Keratinocyte (primary cell): ENCODE measurements around the gene COLGALT1. TPM values are rescaled to one million over a fixed set of nuclear protein-coding genes. Genes with fewer than 3 reads are reported as not detected.
"Not testable (repeated sequence)": the region's sequence is repeated elsewhere in the genome, so short reads cannot be mapped to it uniquely, and the experiment has no call there.

Experiments
- DNase-seq: peaks from one replicate; pipeline ENCODE4 v3.0.0-alpha.2; 2011; ENCODE audit warnings: low read depth, missing footprints, low spot score
- FAIRE-seq: peaks from 2 replicates; lab custom pipeline; 2011; peaks lifted over from hg19 to GRCh38; lab: Jason Lieb, UNC
- H2AFZ ChIP-seq: 2 replicates; pipeline ENCODE4 v1.6.0; 2012; ENCODE audit warnings: low read length, control low read depth, inconsistent platforms; ENCODE audit not compliant: control insufficient read depth
- H3K27ac ChIP-seq: 2 replicates; pipeline ENCODE4 v1.5.1; 2011; ENCODE audit warnings: low read length; ENCODE audit not compliant: control insufficient read depth, insufficient read depth
- H3K27me3 ChIP-seq: 3 replicates; pipeline ENCODE4 v1.6.0; 2011; ENCODE audit warnings: low read length; ENCODE audit not compliant: control insufficient read depth, insufficient read depth; ENCODE audit errors: extremely low read depth
- H3K36me3 ChIP-seq, 2 experiments: 2 replicates in 1 of 2; 3 replicates in 1 of 2; pipeline ENCODE4 v1.5.1; 2011; ENCODE audit warnings: low read length in 2 of 2, mild to moderate bottlenecking in 1 of 2; ENCODE audit not compliant: control insufficient read depth in 2 of 2, insufficient read depth in 2 of 2; ENCODE audit errors: extremely low read depth in 1 of 2
- H3K4me1 ChIP-seq: 3 replicates; pipeline ENCODE4 v1.5.1; 2011; ENCODE audit warnings: low read length; ENCODE audit not compliant: control insufficient read depth, insufficient read depth; ENCODE audit errors: extremely low read depth
- H3K4me2 ChIP-seq: 3 replicates; pipeline ENCODE4 v1.6.0; 2011; ENCODE audit warnings: low read depth, low read length; ENCODE audit not compliant: control insufficient read depth, insufficient read depth; ENCODE audit errors: extremely low read depth
- H3K4me3 ChIP-seq, 3 experiments: fragments of 200-600 bp in 1 of 3; sonication (generic) in 1 of 3; 2 replicates in 2 of 3; 3 replicates in 1 of 3; pipeline ENCODE4 v1.5.1; 2011 to 2016; ENCODE audit warnings: low read length in 3 of 3, mild to moderate bottlenecking in 3 of 3, control low read depth in 2 of 3, inconsistent platforms in 1 of 3, low read depth in 1 of 3, mixed read lengths in 1 of 3, mixed run types in 1 of 3, moderate library complexity in 1 of 3; ENCODE audit not compliant: control insufficient read depth in 2 of 3, insufficient read depth in 2 of 3; ENCODE audit errors: extremely low read depth in 1 of 3
- H3K79me2 ChIP-seq: 2 replicates; pipeline ENCODE4 v1.6.0; 2012; ENCODE audit warnings: low read length; ENCODE audit not compliant: control insufficient read depth, insufficient read depth
- H3K9ac ChIP-seq: 3 replicates; pipeline ENCODE4 v1.6.0; 2011; ENCODE audit warnings: low read length; ENCODE audit not compliant: control insufficient read depth, insufficient read depth; ENCODE audit errors: extremely low read depth
- H3K9me1 ChIP-seq: 3 replicates; pipeline ENCODE4 v1.6.0; 2011; ENCODE audit warnings: low read length; ENCODE audit not compliant: control insufficient read depth, insufficient read depth; ENCODE audit errors: extremely low read depth
- H3K9me3 ChIP-seq: 2 replicates; pipeline ENCODE4 v1.5.1; 2012; ENCODE audit warnings: low read depth, low read length; ENCODE audit not compliant: control insufficient read depth
- H4K20me1 ChIP-seq: 3 replicates; pipeline ENCODE4 v1.6.0; 2011; ENCODE audit warnings: low read length; ENCODE audit not compliant: control insufficient read depth, insufficient read depth; ENCODE audit errors: extremely low read depth
- CTCF ChIP-seq, 3 experiments: IDR thresholded peaks in 1 of 3; conservative IDR thresholded peaks in 1 of 3; optimal IDR thresholded peaks in 1 of 3; 2 replicates in 2 of 3; 3 replicates in 1 of 3; pipeline versions ENCODE3 to v1.5.1; 2011; ENCODE audit warnings: low read length in 3 of 3, mild to moderate bottlenecking in 3 of 3, moderate library complexity in 2 of 3, control low read depth in 1 of 3, inconsistent platforms in 1 of 3; ENCODE audit not compliant: insufficient read depth in 2 of 3; ENCODE audit errors: extremely low read depth in 1 of 3
- EZH2 ChIP-seq: IDR thresholded peaks from one replicate; pipeline ENCODE4 v1.6.1; 2012; ENCODE audit warnings: inconsistent platforms, mild to moderate bottlenecking, low read length, moderate library complexity
- dilution Hi-C: fragments of 300-500 bp; cut with MboI; formaldehyde crosslinking; loops from one replicate; pipeline ENCODE4 v1.7.0; 2020; ENCODE audit warnings: low sequenced_read_pairs; ENCODE audit not compliant: extremely low pct_ligation_motif_present
- polyA plus RNA-seq, 5 experiments: library from polyadenylated mRNA; depleted of rRNA in 3 of 5; stranded (reverse) in 3 of 5; stranded (forward) in 1 of 5; unstranded in 1 of 5; fragments of >200 nt; gene quantifications; 1 replicate in 1 of 5; 2 replicates in 3 of 5; 3 replicates in 1 of 5; pipeline versions ENCODE4 v1.2.1 to v1.2.3, GENCODE V29; 2011 to 2012; ENCODE audit warnings: missing spikeins in 2 of 5, low read depth in 1 of 5, low replicate concordance in 1 of 5

Gene COLGALT1
- polyA plus RNA-seq, 1 donor (not counting 4 experiments of a cell fraction or from before 2014, with no cell fraction given), result 89.4 TPM

GRCh38 chr19:17517898-17518297 lies 37.6 kb upstream of the COLGALT1 start:
- Histone ChIP-seq H4K20me1 (no peaks in the 10 kb centered on the region), H3K4me1 (peaks cover under 1% of the 10 kb centered on the region), H3K27ac (no peak overlapping the region), H3K27me3 (no peaks in the 10 kb centered on the region), H2AFZ (no peak overlapping the region), H3K9me1 (no peaks in the 10 kb centered on the region), H3K36me3 (peaks cover 18% of the 10 kb centered on the region in 2 experiments), H3K4me3 (no peak overlapping the region), H3K9ac (no peak overlapping the region), H3K4me2 (no peak overlapping the region), H3K9me3 (peaks cover 7% of the 10 kb centered on the region), H3K79me2 (peaks cover 8% of the 10 kb centered on the region)
- DNase-seq (no peak), FAIRE-seq (no peak)
- dilution Hi-C loops, result no loop called here
- TF ChIP-seq EZH2 (no peak), CTCF (optimal IDR thresholded peaks at IDR 0.05 in 1 of 3, IDR thresholded peaks at IDR 0.05 in 1 of 3, conservative IDR thresholded peaks at IDR 0.05 in 1 of 3; ENCODE audit: extremely low read depth in 1 of 3, insufficient read depth in 2 of 3, low read length in 3 of 3) (no peak)

GRCh38 chr19:17518654-17519053 lies 36.8 kb upstream of the COLGALT1 start:
- H2AFZ ChIP-seq, H3K27me3 ChIP-seq, FAIRE-seq, H3K4me2 ChIP-seq, H3K9ac ChIP-seq, DNase-seq, H3K27ac ChIP-seq, H3K4me3 ChIP-seq, H4K20me1 ChIP-seq, H3K79me2 ChIP-seq, H3K4me1 ChIP-seq, dilution Hi-C loops, H3K9me3 ChIP-seq, H3K9me1 ChIP-seq: not testable (repeated sequence)
- H3K36me3 ChIP-seq, result peaks cover 17 to 18% of the 10 kb centered on the region in 2 experiments

- no peak overlapping the region for H2AFZ ChIP-seq
Observed at GRCh38 chr19:17519967-17520366, 35.5 kb upstream of the COLGALT1 start.

More at GRCh38 chr19:17519967-17520366, 35.5 kb upstream of the COLGALT1 start:
- TF ChIP-seq CTCF (optimal IDR thresholded peaks at IDR 0.05 in 1 of 3, IDR thresholded peaks at IDR 0.05 in 1 of 3, conservative IDR thresholded peaks at IDR 0.05 in 1 of 3; ENCODE audit: extremely low read depth in 1 of 3, insufficient read depth in 2 of 3, low read length in 3 of 3) (no peak), EZH2 (no peak)
- Histone ChIP-seq H3K9me1 (no peaks in the 10 kb centered on the region), H3K9ac (no peak overlapping the region), H3K4me2 (no peak overlapping the region), H3K27ac (no peak overlapping the region), H3K79me2 (no peaks in the 10 kb centered on the region), H3K36me3 (peaks cover 16% of the 10 kb centered on the region in 2 experiments), H3K27me3 (no peaks in the 10 kb centered on the region), H3K9me3 (peaks cover 7% of the 10 kb centered on the region), H4K20me1 (no peaks in the 10 kb centered on the region), H3K4me1 (no peaks in the 10 kb centered on the region), H3K4me3 (no peak overlapping the region)
- FAIRE-seq (no peak), DNase-seq (no peak)
- dilution Hi-C loops, result no loop called here
